Suprapubic skin (tissue), 4 donors: Measurements from ENCODE around the gene ST8SIA6. TPM values are rescaled to one million over a fixed set of nuclear protein-coding genes. Genes with fewer than 3 reads are reported as not detected.

Source experiments
- DNase-seq, 2 donors: peaks; one replicate each; pipeline ENCODE4 v3.0.0-alpha.2; 2019; ENCODE audit warnings: low spot score in 2 of 2
- H3K27ac ChIP-seq: fragments of 200-600 bp; sonication (generic); one replicate; pipeline ENCODE4 v1.5.1; 2019
- H3K27me3 ChIP-seq: fragments of 200-600 bp; sonication (generic); one replicate; pipeline ENCODE4 v1.5.1; 2019
- H3K36me3 ChIP-seq: fragments of 200-600 bp; sonication (generic); one replicate; pipeline ENCODE4 v1.5.1; 2019
- H3K4me1 ChIP-seq: fragments of 200-600 bp; sonication (generic); one replicate; pipeline ENCODE4 v1.5.1; 2019
- H3K4me3 ChIP-seq: fragments of 200-600 bp; sonication (generic); one replicate; pipeline ENCODE4 v1.5.1; 2019; ENCODE audit warnings: mild to moderate bottlenecking
- H3K9me3 ChIP-seq: fragments of 200-600 bp; sonication (generic); one replicate; pipeline ENCODE4 v1.5.1; 2019
- EP300 ChIP-seq: sonication (generic); formaldehyde crosslinking; IDR thresholded peaks from one replicate; pipeline ENCODE4 v1.6.1; 2017; ENCODE audit warnings: antibody characterized with exemption
- POLR2A ChIP-seq, 2 donors: fragments of 450-650 bp; IDR thresholded peaks; one replicate each; pipeline ENCODE4 v1.6.1; 2017; ENCODE audit warnings: antibody characterized with exemption in 2 of 2, mild to moderate bottlenecking in 2 of 2, moderate library complexity in 2 of 2
- POLR2AphosphoS5 ChIP-seq, 3 donors: sonication (generic); formaldehyde crosslinking; IDR thresholded peaks; one replicate each; pipeline ENCODE4 v1.6.1; 2017; ENCODE audit warnings: antibody characterized with exemption in 3 of 3
- WGBS: methylation state at CpG from one replicate; pipeline ENCODE4 v1.1.5; 2018; 5-methylcytosine and 5-hydroxymethylcytosine counted together
- total RNA-seq, 4 donors: library from RNA; depleted of rRNA; stranded (reverse); fragments of >200 nt; gene quantifications; one replicate each; pipeline ENCODE4 v1.1.0, GENCODE V29; 2016
- TF ChIP-seq, protein P1 (sequence below), 2 donors: fragments of 200-600 bp in 1 of 2; fragments of 450-650 bp in 1 of 2; sonication (generic) in 1 of 2; IDR thresholded peaks; one replicate each; pipeline ENCODE4 v1.5.1; 2016 to 2019; ENCODE audit warnings: antibody characterized with exemption in 2 of 2, mild to moderate bottlenecking in 1 of 2, moderate library complexity in 1 of 2

ST8SIA6 gene
- total RNA-seq, 4 donors from 2014 or later = 1.2 to 5.2 (median 3.2) TPM

DNA sequence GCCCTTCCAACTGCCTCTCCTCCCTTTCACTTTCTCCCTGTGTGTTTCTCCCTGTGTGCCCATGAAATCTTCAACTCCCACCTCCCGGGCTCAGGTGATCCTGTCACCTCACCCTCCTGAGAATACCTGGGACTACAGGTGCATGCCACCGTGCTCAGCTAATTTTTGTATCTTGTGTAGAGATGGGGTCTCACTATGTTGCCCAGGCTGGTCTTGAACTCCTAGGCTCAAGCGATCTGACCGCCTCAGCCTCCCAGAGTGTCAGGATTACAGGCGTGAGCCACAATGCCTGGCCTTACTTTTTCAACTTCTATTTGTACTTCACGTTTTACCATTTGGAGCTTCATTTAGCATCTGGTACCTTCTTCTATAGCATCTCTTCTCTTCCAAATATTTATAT is 24.9 kb downstream of the ST8SIA6 start:
- no peak overlapping the region for H3K4me3 ChIP-seq
- no peaks in the 10 kb centered on the region for H3K4me1 ChIP-seq
- H3K9me3 ChIP-seq = no peaks in the 10 kb centered on the region
- 91% methylated on average over 6 of the region's 6 CpGs for WGBS
- TF ChIP-seq EP300 (no peak), POLR2AphosphoS5 (IDR thresholded peaks at IDR 0.05) (no peak), POLR2A (IDR thresholded peaks at IDR 0.05) (no peak)
- TF ChIP-seq, protein P1, sequence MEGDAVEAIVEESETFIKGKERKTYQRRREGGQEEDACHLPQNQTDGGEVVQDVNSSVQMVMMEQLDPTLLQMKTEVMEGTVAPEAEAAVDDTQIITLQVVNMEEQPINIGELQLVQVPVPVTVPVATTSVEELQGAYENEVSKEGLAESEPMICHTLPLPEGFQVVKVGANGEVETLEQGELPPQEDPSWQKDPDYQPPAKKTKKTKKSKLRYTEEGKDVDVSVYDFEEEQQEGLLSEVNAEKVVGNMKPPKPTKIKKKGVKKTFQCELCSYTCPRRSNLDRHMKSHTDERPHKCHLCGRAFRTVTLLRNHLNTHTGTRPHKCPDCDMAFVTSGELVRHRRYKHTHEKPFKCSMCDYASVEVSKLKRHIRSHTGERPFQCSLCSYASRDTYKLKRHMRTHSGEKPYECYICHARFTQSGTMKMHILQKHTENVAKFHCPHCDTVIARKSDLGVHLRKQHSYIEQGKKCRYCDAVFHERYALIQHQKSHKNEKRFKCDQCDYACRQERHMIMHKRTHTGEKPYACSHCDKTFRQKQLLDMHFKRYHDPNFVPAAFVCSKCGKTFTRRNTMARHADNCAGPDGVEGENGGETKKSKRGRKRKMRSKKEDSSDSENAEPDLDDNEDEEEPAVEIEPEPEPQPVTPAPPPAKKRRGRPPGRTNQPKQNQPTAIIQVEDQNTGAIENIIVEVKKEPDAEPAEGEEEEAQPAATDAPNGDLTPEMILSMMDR (IDR thresholded peaks at IDR 0.05) = no peak
- no peak for DNase-seq
- no peak overlapping the region for H3K27ac ChIP-seq
- H3K27me3 ChIP-seq = peaks cover 7% of the 10 kb centered on the region
- no peaks in the 10 kb centered on the region for H3K36me3 ChIP-seq

DNA sequence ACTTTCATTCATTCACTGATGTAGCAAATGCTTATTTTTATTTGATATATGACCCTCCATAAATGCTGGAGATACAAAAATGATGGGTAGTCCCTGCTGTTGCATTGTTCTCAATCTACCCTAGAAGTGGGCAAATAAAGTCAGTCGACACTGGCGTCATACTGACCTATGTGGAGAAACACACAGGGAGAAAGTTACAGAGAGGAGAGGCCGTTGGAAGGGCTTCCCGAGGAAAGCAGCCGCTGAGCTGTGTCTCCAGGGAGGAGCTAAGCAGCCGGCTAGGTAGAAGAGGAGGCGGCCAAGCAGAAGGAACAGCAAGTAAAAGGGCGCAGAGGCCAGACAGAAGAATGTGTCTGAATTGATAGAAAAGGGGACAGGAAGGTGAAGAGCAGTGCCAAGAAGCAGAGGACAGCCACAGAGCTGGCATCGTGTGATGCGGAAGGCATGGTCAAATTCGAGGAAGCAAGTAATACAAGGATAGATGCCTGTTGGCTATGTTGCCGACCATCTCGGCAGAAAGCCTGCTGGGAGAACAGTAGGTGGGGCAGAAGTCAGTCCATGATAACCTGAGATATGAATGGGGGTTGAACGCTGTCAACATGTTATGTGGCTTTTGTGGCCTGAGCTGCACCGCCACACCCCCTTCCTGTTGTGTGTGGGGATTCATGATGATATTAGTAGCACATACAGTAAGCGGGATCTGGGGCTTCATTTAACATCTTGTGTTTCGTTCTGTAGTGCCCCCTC is 25.9 kb downstream of the ST8SIA6 start:
- no peak overlapping the region for H3K27ac ChIP-seq
- WGBS = 65% methylated on average over 17 of the region's 17 CpGs
- no peak for DNase-seq
- H3K4me3 ChIP-seq = no peak overlapping the region
- no peaks in the 10 kb centered on the region for H3K4me1 ChIP-seq
- H3K27me3 ChIP-seq = peaks cover 7% of the 10 kb centered on the region
- TF ChIP-seq POLR2A (IDR thresholded peaks at IDR 0.05) = no peak
- no peak for TF ChIP-seq EP300
- TF ChIP-seq, protein P1 (IDR thresholded peaks at IDR 0.05) = no peak
- no peak for TF ChIP-seq POLR2AphosphoS5 (IDR thresholded peaks at IDR 0.05)
- no peaks in the 10 kb centered on the region for H3K36me3 ChIP-seq
- H3K9me3 ChIP-seq = no peaks in the 10 kb centered on the region

DNA sequence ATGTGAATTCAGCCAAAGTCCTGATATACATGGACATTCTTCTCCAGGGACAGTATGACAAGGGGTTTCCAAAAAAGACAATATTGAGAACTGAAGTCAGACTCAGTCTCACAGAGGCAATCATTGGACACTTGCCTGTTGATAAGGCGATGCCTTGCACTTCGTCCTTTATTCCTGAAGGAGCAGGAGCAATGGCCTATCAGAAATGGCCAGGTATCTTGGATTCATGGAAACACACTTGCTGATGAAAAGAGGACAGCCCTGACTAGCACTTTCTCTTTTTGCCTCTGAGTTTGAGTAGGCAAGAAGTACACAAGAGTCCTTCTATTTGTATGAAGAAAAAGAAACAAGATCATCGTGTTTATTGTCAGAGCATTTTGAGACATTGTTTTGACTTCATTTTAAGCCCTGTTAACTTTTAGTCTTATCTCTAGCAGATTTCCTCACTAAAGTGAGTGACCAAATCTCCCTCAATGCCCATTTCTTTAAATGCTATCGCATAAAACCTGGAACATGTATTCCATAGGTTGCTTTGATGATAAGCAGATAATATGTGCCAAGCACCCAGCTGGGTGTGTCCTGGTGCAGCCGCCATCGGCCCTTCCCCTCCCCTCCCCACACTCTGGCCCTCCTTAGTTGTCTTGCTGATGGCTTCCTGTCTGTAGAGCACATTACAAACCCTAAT is 26.6 kb downstream of the ST8SIA6 start:
- no peak for DNase-seq
- H3K9me3 ChIP-seq = no peaks in the 10 kb centered on the region
- no peak overlapping the region for H3K4me3 ChIP-seq
- no peaks in the 10 kb centered on the region for H3K4me1 ChIP-seq
- 57% methylated on average over 6 of the region's 6 CpGs for WGBS
- H3K36me3 ChIP-seq = no peaks in the 10 kb centered on the region
- peaks cover 5% of the 10 kb centered on the region for H3K27me3 ChIP-seq
- no peak for TF ChIP-seq POLR2A (IDR thresholded peaks at IDR 0.05)
- TF ChIP-seq, protein P1 (IDR thresholded peaks at IDR 0.05) = no peak
- TF ChIP-seq EP300 = no peak
- no peak for TF ChIP-seq POLR2AphosphoS5 (IDR thresholded peaks at IDR 0.05)
- H3K27ac ChIP-seq = no peak overlapping the region

DNA sequence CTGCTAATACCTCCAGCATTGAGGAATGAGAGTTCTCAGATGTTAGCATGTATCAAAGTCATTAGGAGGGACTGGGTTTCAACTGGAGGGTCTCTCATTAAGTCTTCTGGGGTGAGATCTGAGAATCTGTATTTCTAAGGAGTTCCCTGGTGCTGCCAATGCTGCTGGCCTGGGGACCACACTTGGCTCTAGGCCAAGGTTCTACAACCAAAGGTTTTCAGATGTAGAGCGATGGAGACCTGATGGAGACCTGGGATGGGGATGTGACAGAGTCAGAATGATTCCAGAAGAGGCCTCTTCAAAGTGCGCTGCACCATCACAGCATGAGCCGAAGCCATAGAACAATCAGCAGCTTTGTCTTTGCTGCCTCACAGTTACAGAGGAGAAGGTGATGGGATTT is 27.2 kb downstream of the ST8SIA6 start:
- Histone ChIP-seq H3K27ac (no peak overlapping the region), H3K9me3 (no peaks in the 10 kb centered on the region), H3K4me3 (no peak overlapping the region), H3K4me1 (no peaks in the 10 kb centered on the region), H3K27me3 (peaks cover 5% of the 10 kb centered on the region), H3K36me3 (no peaks in the 10 kb centered on the region)
- DNase-seq = no peak
- no peak for TF ChIP-seq POLR2AphosphoS5 (IDR thresholded peaks at IDR 0.05)
- TF ChIP-seq POLR2A (IDR thresholded peaks at IDR 0.05) = no peak
- no peak for TF ChIP-seq EP300
- TF ChIP-seq, protein P1 (IDR thresholded peaks at IDR 0.05) = no peak
- 97% methylated on average over 3 of the region's 3 CpGs for WGBS

DNA sequence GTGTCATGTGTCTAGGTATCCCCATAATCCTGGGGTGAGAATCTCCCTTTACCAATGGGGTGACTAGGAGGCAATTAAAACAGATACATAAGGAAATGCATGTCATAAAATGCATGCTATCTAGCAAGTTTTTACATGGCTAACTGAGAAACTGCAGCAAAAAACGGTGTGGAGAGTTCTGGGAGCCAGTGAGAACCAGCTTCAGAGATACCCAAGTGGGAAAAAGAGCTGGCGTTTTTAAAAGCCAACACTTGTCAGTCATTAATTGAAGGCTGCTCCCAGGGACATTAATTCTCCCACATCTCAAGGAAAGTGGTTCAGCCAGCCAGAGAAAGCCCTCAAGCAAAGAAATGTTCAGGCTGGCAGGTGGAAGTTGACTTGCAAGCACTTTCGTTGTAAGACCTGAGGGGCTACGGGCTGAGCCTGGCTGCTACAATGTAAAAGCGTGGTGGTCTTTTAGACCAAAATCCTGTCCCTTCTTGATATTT is 28.1 kb downstream of the ST8SIA6 start:
- Histone ChIP-seq H3K9me3 (no peaks in the 10 kb centered on the region), H3K4me1 (no peaks in the 10 kb centered on the region), H3K27ac (no peak overlapping the region), H3K4me3 (no peak overlapping the region), H3K27me3 (peaks cover 5% of the 10 kb centered on the region), H3K36me3 (no peaks in the 10 kb centered on the region)
- WGBS = 59% methylated on average over 5 of the region's 5 CpGs
- DNase-seq = no peak
- TF ChIP-seq POLR2AphosphoS5 (IDR thresholded peaks at IDR 0.05) (no peak), POLR2A (IDR thresholded peaks at IDR 0.05) (no peak), EP300 (no peak)
- TF ChIP-seq, protein P1 (IDR thresholded peaks at IDR 0.05) = no peak
